GM19043 (cell line): Measurements from ENCODE around the gene ZNF853.
"Not testable (repeated sequence)": the region's sequence is repeated elsewhere in the genome, so short reads cannot be mapped to it uniquely, and the experiment has no call there.

Experiments used
- ATAC-seq: cut with Tn5 transposase; IDR thresholded peaks from one replicate; pipeline ENCODE4 v1.9.1; 2021; ENCODE audit warnings: low read depth; ENCODE audit not compliant: unreplicated experiment

Gene ZNF853

GRCh38 chr7:6650521-6651011, 35.2 kb downstream of the ZNF853 start:
- no peak for ATAC-seq

- no peak for ATAC-seq
Observed at GRCh38 chr7:6651851-6652445, 36.5 kb downstream of the ZNF853 start.

GRCh38 chr7:6652446-6653011, 37.1 kb downstream of the ZNF853 start:
- ATAC-seq = no peak

- ATAC-seq = no peak
Observed at GRCh38 chr7:6653071-6654003, 37.9 kb downstream of the ZNF853 start.

GRCh38 chr7:6654113-6654841, 38.9 kb downstream of the ZNF853 start:
- ATAC-seq = no peak

GRCh38 chr7:6654842-6655610, 39.6 kb downstream of the ZNF853 start:
- no peak for ATAC-seq

- no peak for ATAC-seq
Observed at GRCh38 chr7:6655636-6656385, 40.4 kb downstream of the ZNF853 start.

- ATAC-seq = no peak
Observed at GRCh38 chr7:6656413-6656812, 41.0 kb downstream of the ZNF853 start.

- ATAC-seq = no peak
Observed at GRCh38 chr7:6658618-6659345, 43.4 kb downstream of the ZNF853 start.

GRCh38 chr7:6670851-6671250, 55.4 kb downstream of the ZNF853 start:
- ATAC-seq = not testable (repeated sequence)
